ENCODE measurements around the gene VPS45.

DNA sequence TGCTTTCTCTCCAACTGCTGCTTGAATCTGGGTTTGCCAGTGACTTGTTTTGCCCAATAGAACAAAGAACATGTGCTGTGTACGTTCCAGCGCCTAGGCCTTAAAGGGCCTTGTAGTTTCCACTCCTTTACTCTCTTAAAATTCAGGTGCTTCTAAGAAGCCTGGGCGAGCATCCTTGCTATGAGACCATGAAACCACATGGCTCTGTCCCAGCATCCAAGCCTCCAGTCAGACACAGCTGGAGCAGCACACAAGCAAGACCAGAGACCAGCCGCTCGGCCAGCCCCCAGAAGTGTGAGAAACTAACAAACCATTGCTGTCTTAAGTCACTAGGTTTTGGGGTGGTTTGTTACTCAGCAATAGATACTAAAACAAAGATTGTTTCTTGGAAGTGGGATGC, 97.2 kb downstream of the VPS45 start:
- TF ChIP-seq POLR2A (IDR thresholded peaks at IDR 0.05; ENCODE audit: low read length) (no peak), GATA1 (IDR thresholded peaks at IDR 0.05; ENCODE audit: low read depth, low read length) (no peak)

Measured in erythroblast (primary cell).